NCI-H524 treated with DMSO at 0.1 percent for 48 hours (cell line): Measurements from ENCODE around the gene MMD2.

Experiments used
- DNase-seq: peaks from one replicate; lab custom pipeline; 2025; lab: John Stamatoyannopoulos, UW

Gene MMD2

GRCh38 chr7:4957847-4958476 is 1.0 kb downstream of the MMD2 start:
- DNase-seq = no peak

DNA sequence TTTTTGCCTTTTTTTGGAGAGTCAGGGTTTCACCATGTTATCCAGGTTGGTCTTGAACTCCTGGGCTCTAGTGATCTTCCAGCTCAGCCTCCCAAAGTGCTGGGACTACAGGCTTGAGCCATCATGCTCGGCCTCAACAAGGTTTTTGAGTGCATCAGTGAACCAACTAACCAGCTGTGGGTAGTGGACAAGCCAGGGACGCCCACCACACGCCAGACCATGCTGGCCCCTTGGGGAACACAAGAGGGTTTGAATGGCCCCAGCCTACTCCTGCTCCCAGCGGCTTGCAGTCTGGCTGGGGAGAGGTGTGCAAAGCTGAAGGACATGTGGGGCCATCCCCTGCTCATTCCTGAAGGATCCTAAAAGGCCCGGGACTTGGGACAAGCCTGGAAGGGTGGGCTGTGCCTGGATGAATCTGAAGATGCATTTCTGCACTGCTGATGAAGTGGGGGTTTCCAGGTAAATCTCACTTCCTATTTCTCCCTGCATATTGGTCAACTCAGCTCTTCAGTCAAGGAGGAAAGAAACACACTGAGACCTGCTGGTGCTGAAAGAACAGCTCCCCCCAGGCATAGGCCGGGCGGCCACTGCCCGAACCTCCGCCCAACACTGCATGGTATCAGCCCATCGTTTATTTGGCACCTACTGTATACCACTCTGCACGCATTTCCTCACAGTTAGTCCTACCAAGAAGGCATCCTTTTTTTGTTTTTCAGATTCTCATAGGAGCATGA is 6.9 kb downstream of the MMD2 start:
- DNase-seq = no peak

- no peak for DNase-seq
Observed at GRCh38 chr7:4951304-4951703, 7.7 kb downstream of the MMD2 start.

DNA sequence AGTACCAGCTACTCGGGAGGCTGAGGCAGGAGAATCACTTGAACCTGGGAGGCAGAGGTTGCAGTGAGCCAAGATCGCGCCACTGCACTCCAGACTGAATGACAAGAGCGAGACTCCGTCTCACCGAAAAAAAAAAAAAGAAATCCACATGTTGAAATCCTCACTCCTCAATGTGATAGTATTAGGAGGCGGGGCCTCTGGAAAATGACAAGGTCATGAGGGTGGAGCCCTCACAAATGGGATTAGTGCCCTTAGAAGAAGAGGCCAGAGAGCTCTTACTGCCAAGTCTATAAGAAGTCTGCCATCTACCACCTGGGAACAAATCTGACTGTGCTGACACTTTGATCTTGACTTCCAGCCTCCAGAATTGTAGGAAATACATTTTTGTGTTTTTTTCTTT is 10.6 kb downstream of the MMD2 start:
- no peak for DNase-seq

GRCh38 chr7:4945949-4946348 is 13.0 kb downstream of the MMD2 start:
- no peak for DNase-seq

GRCh38 chr7:4944939-4945338 is 14.0 kb downstream of the MMD2 start:
- no peak for DNase-seq

GRCh38 chr7:4943297-4943696 is 15.7 kb downstream of the MMD2 start:
- no peak for DNase-seq

DNA sequence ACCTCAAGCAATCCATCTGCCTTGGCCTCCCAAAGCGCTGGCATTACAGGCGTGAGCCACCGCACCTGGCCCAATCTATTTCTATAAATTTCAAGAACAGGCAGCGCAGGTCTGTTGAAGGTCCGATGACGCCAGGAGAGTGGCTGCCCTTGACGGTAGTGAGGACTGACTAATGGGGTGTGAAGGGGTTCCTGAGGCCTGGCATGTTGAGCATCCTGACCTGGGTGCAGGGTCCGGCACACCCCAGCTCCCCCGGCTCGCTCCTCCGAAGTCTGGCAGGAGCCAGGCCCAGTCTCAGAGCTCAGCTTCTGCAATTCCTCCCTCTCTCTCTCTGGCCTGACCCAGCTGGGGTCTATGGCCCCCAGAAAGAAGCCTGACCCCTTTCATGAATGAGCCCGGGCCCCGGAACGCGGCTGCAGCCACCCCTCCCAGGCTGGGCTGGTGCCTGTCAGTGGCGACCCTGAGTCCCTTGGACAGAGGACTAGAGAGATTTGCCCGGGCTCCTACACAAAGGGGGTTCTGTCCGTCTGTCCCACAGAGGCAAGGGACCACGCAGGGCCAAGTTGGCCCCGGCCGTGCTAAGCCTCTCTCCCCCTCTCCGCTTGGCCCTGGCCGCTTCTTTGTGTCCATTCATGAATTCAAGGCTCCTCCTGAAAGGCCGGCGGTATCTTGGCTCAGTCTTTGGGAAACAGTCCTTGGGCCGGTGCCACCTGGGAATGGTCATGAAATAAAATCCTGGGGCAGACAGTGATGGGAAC is 18.8 kb downstream of the MMD2 start:
- no peak for DNase-seq

DNA sequence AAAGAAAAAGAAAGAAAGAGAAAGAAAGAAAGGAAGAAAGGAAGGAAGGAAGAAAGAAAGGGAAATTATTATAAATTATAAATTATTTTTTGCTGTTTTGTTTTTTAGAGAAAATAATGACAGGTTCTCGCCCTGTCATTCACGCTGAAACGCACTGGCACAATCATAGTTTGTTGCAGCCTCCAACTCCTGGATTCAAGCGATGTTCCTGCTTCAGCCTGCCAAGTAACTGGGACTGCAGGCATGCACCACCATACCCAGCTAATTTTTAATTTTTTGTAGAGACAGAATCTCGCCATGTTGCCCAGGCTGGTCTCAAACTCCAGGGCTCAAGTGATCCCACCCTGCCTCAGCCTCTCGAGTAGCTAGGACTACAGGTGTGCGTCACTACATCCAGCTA is 21.6 kb downstream of the MMD2 start:
- no peak for DNase-seq

DNA sequence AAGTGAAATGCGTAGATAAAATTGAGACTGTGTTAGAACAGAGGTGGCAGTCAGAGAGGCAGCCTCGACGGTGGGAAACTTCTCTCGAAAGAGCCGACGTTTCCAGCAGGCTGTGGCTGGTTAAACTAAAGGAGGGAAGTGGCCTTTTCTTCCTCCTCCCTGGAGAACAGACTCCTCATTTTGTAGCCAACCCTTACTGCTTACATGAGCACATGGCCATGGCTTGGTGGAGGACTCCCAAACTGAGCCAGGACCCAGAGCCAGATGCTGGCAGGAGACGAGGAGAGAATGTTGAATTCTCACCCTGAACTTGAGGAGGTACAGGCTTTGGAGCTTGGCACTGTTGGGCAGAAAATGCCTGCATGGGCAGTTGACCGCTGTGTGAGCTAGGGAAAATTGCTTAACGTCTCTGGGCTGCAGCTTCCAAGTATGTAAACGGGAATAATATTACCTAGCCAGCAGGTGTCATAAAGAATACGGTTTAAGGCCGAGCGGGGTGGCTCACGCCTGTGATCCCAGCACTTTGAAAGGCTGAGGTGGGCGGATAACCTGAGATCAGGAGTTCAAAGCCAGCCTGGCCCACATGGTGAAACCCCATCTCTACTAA is 24.5 kb downstream of the MMD2 start:
- no peak for DNase-seq

GRCh38 chr7:4931943-4932342 is 27.0 kb downstream of the MMD2 start:
- no peak for DNase-seq

GRCh38 chr7:4929005-4929404 is 30.0 kb downstream of the MMD2 start:
- no peak for DNase-seq

GRCh38 chr7:4928445-4928844 is 30.5 kb downstream of the MMD2 start:
- DNase-seq = no peak

DNA sequence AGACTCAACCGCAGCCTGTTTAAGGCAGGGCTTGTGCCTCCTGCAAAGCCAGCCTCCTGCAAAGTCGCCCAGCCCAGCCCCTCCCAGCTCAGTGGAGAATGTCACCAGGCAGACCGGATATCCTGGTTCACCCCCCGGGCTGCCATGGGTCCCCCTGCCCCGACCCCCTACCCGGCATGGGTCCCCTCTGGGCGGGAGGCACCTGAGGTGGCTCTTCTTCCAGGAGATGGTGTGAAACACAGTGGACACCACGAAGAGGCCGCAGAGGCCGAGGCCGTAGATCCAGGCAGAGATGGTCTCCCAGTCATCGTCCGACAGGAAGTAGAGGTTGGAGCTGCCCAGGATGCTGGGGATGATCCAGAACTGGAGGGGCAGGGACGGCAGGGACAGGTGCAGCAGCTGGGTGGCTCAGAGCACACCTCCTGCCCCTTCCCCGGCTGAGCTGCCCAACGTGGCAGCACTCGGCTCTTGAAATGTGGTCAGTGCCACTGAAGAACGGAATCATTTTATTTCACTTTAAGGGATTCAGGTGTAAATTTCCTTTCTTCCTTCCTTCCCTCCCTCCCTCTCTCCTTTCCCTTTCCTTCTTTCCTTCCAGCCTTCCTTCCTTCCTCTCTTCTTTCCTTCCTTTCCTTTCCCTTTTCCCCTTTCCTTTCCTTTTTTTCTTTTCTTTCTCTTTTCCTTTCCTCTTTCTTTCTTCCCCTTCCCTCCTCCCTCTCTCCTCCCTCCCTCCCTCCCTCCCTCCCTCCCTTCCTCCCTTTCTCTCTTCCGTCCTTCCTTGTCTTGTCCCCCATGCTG is 38.8 kb downstream of the MMD2 start:
- DNase-seq = no peak

DNA sequence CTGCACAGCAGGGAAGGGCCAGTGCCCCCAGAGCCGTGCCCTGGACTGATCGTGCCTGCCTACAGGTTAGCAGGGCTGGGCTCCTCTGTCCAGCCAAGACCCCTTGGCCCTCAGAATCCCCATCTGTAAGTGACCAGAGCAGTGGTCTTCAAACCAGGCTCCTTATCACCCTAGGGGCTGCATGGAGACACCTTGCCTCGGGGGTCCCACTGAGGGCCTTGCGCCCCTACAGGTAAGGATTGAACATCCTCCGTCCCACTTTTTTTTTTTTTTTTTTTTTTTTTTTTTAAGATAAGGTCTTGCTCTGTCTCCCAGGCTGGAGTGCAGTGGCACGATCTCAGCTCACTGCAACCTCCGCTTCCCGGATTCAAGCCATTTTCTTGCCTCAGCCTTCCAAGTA is 42.9 kb downstream of the MMD2 start:
- DNase-seq = no peak

DNA sequence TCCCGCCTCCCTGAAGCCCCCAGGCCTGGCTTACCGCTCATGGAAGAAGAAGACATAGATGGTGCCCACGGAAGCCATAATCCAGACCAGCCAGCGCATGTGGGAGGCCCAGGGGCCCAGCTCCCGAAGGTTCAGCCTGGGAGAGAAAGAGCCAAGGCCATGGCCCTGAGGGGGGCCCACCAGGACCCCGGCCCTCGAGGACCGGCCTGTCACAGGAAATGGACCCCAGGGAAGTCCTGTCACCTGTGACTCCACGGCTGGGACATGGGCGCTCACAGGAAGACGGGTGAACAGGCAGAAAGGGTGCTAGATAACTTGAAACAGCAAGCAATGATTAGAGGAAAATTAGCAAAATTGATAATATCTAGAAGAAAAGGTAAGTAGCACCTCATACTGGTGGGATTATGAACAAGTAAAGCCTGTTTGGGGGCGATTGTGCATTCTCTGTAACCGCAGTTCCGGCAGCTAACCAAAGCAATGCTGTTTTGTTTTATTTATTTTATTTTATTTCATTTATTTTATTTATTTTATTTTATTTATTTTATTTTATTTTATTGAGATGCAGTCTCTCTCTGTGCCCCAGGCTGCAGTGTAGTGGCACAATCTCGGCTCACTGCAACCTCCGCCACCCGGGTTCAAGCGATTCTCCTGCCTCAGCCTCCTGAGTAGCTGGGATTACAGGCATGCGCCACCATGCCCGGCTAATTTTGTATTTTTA is 47.7 kb downstream of the MMD2 start:
- DNase-seq = no peak

- no peak for DNase-seq
Observed at GRCh38 chr7:4906682-4907081, 52.3 kb downstream of the MMD2 start.

DNA sequence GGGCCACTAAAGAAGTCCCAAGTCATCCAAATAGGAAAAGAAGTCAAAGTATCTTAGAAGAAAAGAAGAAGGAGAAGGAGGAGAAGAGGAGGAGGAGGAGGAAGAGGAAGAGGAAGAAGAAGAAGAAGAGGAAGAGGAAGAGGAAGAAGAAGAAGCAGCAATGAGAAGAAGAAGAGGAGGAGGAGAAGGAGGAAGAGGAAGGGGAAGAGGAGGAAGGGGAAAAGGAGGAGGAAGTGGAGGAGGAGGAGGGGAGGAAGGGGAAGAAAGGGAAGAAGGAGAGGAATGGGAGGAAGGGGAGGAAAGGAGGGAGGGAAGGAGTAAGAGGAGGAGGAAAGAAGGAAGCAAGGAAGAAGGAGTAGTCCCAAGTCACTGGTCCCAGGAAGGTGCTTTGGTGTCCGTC is 53.8 kb downstream of the MMD2 start:
- no peak for DNase-seq

GRCh38 chr7:4904346-4904745 is 54.6 kb downstream of the MMD2 start:
- DNase-seq = no peak

- no peak for DNase-seq
Observed at GRCh38 chr7:4895766-4896165, 63.2 kb downstream of the MMD2 start.

- no peak for DNase-seq
Observed at GRCh38 chr7:4894482-4894881, 64.5 kb downstream of the MMD2 start.
